Measurements from ENCODE around the gene ACVR1B.

DNA sequence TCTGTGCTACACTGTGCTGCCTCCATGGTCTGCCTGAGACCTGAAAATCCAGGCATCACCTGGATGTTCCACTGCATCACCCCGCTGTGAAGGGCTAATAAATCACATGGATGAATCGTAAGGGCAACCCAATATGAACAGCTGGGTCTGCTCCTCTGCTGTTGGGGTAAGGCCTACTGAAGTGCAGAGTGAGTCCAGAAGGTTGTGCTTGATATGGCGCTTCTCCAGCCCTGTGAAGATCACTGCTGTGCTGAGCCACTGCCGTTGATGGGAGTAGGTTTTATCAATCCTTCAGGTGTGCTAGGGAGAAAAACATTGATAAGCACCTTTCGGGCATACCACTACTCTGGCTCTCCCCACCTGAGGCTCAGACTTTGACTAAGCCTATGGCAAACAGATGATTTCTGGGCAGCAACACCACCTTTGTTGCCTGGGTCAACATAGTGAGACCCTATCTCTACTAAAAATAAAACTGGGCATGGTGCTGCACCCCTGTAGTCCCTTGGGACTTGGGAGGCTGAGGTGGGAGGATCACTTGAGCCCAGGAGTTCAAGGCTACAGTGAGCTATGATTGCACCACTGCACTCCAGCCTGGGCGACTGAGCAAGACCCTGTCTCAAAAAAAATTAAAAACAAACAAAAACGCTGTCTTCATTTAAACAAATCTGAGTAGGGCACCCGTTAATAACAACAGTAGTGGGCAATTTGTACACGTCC, 42.5 kb upstream of the ACVR1B start:
- TF ChIP-seq, protein P1, sequence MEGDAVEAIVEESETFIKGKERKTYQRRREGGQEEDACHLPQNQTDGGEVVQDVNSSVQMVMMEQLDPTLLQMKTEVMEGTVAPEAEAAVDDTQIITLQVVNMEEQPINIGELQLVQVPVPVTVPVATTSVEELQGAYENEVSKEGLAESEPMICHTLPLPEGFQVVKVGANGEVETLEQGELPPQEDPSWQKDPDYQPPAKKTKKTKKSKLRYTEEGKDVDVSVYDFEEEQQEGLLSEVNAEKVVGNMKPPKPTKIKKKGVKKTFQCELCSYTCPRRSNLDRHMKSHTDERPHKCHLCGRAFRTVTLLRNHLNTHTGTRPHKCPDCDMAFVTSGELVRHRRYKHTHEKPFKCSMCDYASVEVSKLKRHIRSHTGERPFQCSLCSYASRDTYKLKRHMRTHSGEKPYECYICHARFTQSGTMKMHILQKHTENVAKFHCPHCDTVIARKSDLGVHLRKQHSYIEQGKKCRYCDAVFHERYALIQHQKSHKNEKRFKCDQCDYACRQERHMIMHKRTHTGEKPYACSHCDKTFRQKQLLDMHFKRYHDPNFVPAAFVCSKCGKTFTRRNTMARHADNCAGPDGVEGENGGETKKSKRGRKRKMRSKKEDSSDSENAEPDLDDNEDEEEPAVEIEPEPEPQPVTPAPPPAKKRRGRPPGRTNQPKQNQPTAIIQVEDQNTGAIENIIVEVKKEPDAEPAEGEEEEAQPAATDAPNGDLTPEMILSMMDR (IDR thresholded peaks at IDR 0.05; ENCODE audit: control extremely low read depth in 1 of 3, insufficient read depth in 1 of 3, low read depth in 1 of 3, low read length in 3 of 3): no peak
- TF ChIP-seq CBX5 (IDR thresholded peaks at IDR 0.05; ENCODE audit: low read depth, low read length) (no peak), EZH2 (IDR thresholded peaks at IDR 0.05; ENCODE audit: low read depth, low read length, severe bottlenecking) (no peak)
- TF ChIP-seq, protein P2, sequence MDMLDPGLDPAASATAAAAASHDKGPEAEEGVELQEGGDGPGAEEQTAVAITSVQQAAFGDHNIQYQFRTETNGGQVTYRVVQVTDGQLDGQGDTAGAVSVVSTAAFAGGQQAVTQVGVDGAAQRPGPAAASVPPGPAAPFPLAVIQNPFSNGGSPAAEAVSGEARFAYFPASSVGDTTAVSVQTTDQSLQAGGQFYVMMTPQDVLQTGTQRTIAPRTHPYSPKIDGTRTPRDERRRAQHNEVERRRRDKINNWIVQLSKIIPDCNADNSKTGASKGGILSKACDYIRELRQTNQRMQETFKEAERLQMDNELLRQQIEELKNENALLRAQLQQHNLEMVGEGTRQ (IDR thresholded peaks at IDR 0.05; ENCODE audit: low read length): no peak
